ENCODE measurements around the gene STK24.

DNA sequence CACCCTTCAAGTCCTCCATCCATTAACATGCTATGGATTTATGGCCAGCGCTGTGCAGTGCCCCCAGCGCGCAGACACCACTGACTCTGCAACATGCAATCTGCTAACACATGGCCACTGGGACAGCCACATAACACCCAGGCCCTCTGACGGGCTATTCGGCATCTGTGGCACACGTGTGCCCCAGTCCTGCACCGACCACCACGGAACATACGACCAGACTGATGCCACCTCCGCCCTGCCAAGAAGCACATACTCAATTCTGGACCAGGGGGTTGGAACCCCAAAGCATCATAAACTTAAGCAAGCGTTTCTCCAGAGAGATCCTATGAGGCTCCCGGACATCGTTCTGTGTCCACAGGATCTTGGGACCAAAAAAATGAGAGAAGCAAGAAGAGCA is 9.8 kb downstream of the STK24 start:
- TF ChIP-seq, protein P1, sequence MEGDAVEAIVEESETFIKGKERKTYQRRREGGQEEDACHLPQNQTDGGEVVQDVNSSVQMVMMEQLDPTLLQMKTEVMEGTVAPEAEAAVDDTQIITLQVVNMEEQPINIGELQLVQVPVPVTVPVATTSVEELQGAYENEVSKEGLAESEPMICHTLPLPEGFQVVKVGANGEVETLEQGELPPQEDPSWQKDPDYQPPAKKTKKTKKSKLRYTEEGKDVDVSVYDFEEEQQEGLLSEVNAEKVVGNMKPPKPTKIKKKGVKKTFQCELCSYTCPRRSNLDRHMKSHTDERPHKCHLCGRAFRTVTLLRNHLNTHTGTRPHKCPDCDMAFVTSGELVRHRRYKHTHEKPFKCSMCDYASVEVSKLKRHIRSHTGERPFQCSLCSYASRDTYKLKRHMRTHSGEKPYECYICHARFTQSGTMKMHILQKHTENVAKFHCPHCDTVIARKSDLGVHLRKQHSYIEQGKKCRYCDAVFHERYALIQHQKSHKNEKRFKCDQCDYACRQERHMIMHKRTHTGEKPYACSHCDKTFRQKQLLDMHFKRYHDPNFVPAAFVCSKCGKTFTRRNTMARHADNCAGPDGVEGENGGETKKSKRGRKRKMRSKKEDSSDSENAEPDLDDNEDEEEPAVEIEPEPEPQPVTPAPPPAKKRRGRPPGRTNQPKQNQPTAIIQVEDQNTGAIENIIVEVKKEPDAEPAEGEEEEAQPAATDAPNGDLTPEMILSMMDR (conservative IDR thresholded peaks at IDR 0.05; ENCODE audit: low read length) = no peak
- TF ChIP-seq EZH2phosphoT487 (IDR thresholded peaks at IDR 0.05; ENCODE audit: borderline replicate concordance) = no peak

Measured in Loucy (cell line).